ENCODE data around the gene SYCP2L.

DNA sequence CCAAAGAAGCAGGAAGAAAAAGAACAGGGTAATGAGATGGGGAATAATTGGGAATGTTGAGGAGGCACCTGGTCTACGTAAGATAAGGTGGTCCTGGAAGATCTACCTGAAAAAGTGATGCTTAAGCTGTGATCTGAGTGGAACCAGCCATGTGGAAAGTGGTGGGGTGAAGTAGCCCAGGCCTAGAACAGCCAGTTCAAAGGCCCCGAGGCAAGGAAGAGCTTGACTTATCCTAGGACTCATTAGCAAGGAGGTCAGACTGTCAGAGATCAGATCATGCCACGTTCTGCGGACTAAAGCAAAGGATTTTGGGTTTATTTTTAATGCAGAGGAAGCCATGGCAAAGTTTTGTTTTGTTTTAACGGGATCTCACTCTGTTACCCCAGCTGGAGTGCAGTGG, 5.1 kb downstream of the SYCP2L start:
- no peak for TF ChIP-seq EZH2 (IDR thresholded peaks at IDR 0.05; ENCODE audit: low read length, missing control alignments)
- TF ChIP-seq, protein P1, sequence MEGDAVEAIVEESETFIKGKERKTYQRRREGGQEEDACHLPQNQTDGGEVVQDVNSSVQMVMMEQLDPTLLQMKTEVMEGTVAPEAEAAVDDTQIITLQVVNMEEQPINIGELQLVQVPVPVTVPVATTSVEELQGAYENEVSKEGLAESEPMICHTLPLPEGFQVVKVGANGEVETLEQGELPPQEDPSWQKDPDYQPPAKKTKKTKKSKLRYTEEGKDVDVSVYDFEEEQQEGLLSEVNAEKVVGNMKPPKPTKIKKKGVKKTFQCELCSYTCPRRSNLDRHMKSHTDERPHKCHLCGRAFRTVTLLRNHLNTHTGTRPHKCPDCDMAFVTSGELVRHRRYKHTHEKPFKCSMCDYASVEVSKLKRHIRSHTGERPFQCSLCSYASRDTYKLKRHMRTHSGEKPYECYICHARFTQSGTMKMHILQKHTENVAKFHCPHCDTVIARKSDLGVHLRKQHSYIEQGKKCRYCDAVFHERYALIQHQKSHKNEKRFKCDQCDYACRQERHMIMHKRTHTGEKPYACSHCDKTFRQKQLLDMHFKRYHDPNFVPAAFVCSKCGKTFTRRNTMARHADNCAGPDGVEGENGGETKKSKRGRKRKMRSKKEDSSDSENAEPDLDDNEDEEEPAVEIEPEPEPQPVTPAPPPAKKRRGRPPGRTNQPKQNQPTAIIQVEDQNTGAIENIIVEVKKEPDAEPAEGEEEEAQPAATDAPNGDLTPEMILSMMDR (conservative IDR thresholded peaks at IDR 0.05 in 1 of 2, IDR thresholded peaks at IDR 0.05 in 1 of 2; ENCODE audit: low read depth in 1 of 2, low read length in 2 of 2): no peak

Data from fibroblast of lung (primary cell).